Measurements from ENCODE around the gene KCNQ5.

Gene KCNQ5

DNA sequence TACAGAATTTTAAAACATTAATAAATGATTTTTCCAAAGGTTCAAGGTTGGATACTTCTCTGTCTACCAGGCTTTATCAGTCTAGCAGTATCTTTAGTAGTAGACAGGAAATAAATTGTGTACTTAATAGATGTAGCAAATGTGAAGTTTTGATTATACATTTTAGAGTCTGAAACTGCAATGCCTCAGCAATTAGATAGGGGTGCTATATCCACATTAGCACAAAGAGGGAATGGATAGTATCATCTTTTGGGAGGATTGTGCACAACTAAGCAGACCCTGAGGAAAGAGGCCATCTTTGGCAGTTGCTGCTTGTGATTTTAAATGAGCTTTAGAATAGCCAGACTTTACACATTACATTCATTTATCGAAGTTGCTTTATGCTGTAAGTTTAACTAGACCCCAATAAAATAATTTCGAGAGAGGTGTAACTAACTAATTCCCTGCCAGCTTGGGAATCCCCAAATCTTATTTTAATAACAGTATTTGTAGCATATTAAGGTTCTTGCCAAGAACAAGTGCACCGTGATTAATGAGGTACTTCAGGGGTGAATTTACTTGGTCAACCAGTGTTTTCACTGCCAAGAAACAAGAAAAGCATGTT, 2.8 kb downstream of the KCNQ5 start:
- H3K27ac ChIP-seq (ENCODE audit: low read depth, low read length, poor library complexity, severe bottlenecking) = peak overlapping the region; percentile 93
- peak overlapping the region; percentile 80 for H3K4me3 ChIP-seq (ENCODE audit: low read depth, low read length, poor library complexity, severe bottlenecking)

DNA sequence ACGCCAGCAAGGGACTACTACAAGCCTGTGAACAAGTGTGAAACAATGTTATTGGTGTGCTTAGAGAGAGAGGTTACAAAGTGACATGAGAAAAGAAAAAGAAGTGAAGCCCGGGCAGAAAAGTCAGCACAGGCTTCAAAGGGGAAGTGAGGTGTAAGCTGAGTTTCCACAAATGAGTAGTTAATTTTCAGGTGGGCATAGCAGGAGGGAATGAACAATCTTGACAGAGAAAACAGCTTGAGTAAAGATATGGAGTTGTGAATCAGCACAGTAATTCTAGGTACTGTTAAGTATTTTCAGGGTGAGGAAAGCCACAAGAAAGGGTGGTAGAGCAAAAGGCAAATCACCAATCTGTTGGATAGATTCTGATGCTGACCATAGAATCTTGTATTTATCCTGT, 4.3 kb downstream of the KCNQ5 start:
- Histone ChIP-seq H3K4me2 (ENCODE audit: low read length) (peak overlapping the region; percentile 79), H3K79me2 (ENCODE audit: insufficient read depth, low read length) (peaks cover 78% of the 10 kb centered on the region), H2AFZ (ENCODE audit: low read length) (no peak overlapping the region)

More for the DNA sequence above, 2.8 kb downstream of the KCNQ5 start:
- H3K9me3 ChIP-seq (ENCODE audit: low read length) = no peaks in the 10 kb centered on the region
- peak overlapping the region; percentile 95 for H3K9ac ChIP-seq (ENCODE audit: low read length)
- peak overlapping the region; percentile 79 for H3K4me2 ChIP-seq (ENCODE audit: low read length)
- peaks cover 28% of the 10 kb centered on the region for H3K36me3 ChIP-seq (ENCODE audit: insufficient read depth, low read length)
- no peaks in the 10 kb centered on the region for H3F3A ChIP-seq (ENCODE audit: insufficient read depth, low read length)
- H3K79me2 ChIP-seq (ENCODE audit: insufficient read depth, low read length) = peaks cover 63% of the 10 kb centered on the region
- H3K9me2 ChIP-seq (ENCODE audit: low read depth, low read length) = no peaks in the 10 kb centered on the region
- H3K27me3 ChIP-seq (ENCODE audit: insufficient read depth, low read length) = no peaks in the 10 kb centered on the region
- TF ChIP-seq, protein P1, sequence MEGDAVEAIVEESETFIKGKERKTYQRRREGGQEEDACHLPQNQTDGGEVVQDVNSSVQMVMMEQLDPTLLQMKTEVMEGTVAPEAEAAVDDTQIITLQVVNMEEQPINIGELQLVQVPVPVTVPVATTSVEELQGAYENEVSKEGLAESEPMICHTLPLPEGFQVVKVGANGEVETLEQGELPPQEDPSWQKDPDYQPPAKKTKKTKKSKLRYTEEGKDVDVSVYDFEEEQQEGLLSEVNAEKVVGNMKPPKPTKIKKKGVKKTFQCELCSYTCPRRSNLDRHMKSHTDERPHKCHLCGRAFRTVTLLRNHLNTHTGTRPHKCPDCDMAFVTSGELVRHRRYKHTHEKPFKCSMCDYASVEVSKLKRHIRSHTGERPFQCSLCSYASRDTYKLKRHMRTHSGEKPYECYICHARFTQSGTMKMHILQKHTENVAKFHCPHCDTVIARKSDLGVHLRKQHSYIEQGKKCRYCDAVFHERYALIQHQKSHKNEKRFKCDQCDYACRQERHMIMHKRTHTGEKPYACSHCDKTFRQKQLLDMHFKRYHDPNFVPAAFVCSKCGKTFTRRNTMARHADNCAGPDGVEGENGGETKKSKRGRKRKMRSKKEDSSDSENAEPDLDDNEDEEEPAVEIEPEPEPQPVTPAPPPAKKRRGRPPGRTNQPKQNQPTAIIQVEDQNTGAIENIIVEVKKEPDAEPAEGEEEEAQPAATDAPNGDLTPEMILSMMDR (IDR thresholded peaks at IDR 0.05; ENCODE audit: low read length) = peak; percentile 84
- TF ChIP-seq EZH2 (IDR thresholded peaks at IDR 0.05; ENCODE audit: borderline replicate concordance, low read length) = no peak
- H4K20me1 ChIP-seq (ENCODE audit: insufficient read depth, low read length) = no peaks in the 10 kb centered on the region
- no peak overlapping the region for H2AFZ ChIP-seq (ENCODE audit: low read length)
- peaks cover 49% of the 10 kb centered on the region for H3K4me1 ChIP-seq (ENCODE audit: insufficient read depth, low read length, severe bottlenecking)

GRCh38 chr6:72627539-72627938, 5.7 kb downstream of the KCNQ5 start:
- Histone ChIP-seq H4K20me1 (ENCODE audit: insufficient read depth, low read length) (no peaks in the 10 kb centered on the region), H3K9me3 (ENCODE audit: low read length) (no peaks in the 10 kb centered on the region), H2AFZ (ENCODE audit: low read length) (no peak overlapping the region), H3K9ac (ENCODE audit: low read length) (no peak overlapping the region), H3K79me2 (ENCODE audit: insufficient read depth, low read length) (peaks cover 89% of the 10 kb centered on the region), H3K9me2 (ENCODE audit: low read depth, low read length) (no peaks in the 10 kb centered on the region), H3K27me3 (ENCODE audit: insufficient read depth, low read length) (no peaks in the 10 kb centered on the region), H3K27ac (ENCODE audit: low read depth, low read length, poor library complexity, severe bottlenecking) (no peak overlapping the region), H3K36me3 (ENCODE audit: insufficient read depth, low read length) (peaks cover 53% of the 10 kb centered on the region), H3F3A (ENCODE audit: insufficient read depth, low read length) (no peaks in the 10 kb centered on the region), H3K4me2 (ENCODE audit: low read length) (no peak overlapping the region), H3K4me1 (ENCODE audit: insufficient read depth, low read length, severe bottlenecking) (peaks cover 31% of the 10 kb centered on the region), H3K4me3 (ENCODE audit: low read depth, low read length, poor library complexity, severe bottlenecking) (no peak overlapping the region)
- TF ChIP-seq, protein P1 (IDR thresholded peaks at IDR 0.05; ENCODE audit: low read length) = no peak
- no peak for TF ChIP-seq EZH2 (IDR thresholded peaks at IDR 0.05; ENCODE audit: borderline replicate concordance, low read length)

More for the DNA sequence above, 4.3 kb downstream of the KCNQ5 start:
- Histone ChIP-seq H3K4me1 (ENCODE audit: insufficient read depth, low read length, severe bottlenecking) (peaks cover 34% of the 10 kb centered on the region), H3K9me2 (ENCODE audit: low read depth, low read length) (no peaks in the 10 kb centered on the region), H3K36me3 (ENCODE audit: insufficient read depth, low read length) (peaks cover 40% of the 10 kb centered on the region), H3K9ac (ENCODE audit: low read length) (no peak overlapping the region; the same call in 1 of the 2 replicates), H3F3A (ENCODE audit: insufficient read depth, low read length) (no peaks in the 10 kb centered on the region), H3K4me3 (ENCODE audit: low read depth, low read length, poor library complexity, severe bottlenecking) (peak overlapping the region; percentile 80), H3K27ac (ENCODE audit: low read depth, low read length, poor library complexity, severe bottlenecking) (peak overlapping the region; percentile 59), H4K20me1 (ENCODE audit: insufficient read depth, low read length) (no peaks in the 10 kb centered on the region), H3K27me3 (ENCODE audit: insufficient read depth, low read length) (no peaks in the 10 kb centered on the region), H3K9me3 (ENCODE audit: low read length) (no peaks in the 10 kb centered on the region)
- TF ChIP-seq, protein P1 (IDR thresholded peaks at IDR 0.05; ENCODE audit: low read length) = no peak
- TF ChIP-seq EZH2 (IDR thresholded peaks at IDR 0.05; ENCODE audit: borderline replicate concordance, low read length) = no peak
